SK-N-SH treated with all-trans-retinoic acid at 6 μM for 48 hours (cell line): Measurements from ENCODE around the gene EMC6.

Source experiments
- ARNTL ChIP-seq: fragments of 450-650 bp; formaldehyde crosslinking; IDR thresholded peaks from 2 replicates; pipeline ENCODE4 v1.5.0; 2020; ENCODE audit warnings: low read depth, mild to moderate bottlenecking, moderate library complexity, borderline replicate concordance
- BACH2 ChIP-seq: fragments of 250-450 bp; sonication (Bioruptor Pico); IDR thresholded peaks from 2 replicates; pipeline ENCODE4 v1.9.0; 2021; ENCODE audit warnings: mild to moderate bottlenecking, borderline replicate concordance
- CREB5 ChIP-seq: fragments of 250-450 bp; sonication (Bioruptor Pico); IDR thresholded peaks from 2 replicates; pipeline ENCODE4 v1.5.1; 2020; ENCODE audit warnings: low read depth, mild to moderate bottlenecking, moderate library complexity
- GLIS3 ChIP-seq: fragments of 250-450 bp; sonication (Bioruptor Pico); IDR thresholded peaks from 2 replicates; pipeline ENCODE4 v1.5.0; 2020; ENCODE audit warnings: mild to moderate bottlenecking, moderate library complexity
- ISL1 ChIP-seq: fragments of 250-450 bp; sonication (Bioruptor Pico); IDR thresholded peaks from 2 replicates; pipeline ENCODE4 v2.1.2; 2022; ENCODE audit warnings: mild to moderate bottlenecking, moderate library complexity
- POU6F1 ChIP-seq: fragments of 250-450 bp; sonication (Bioruptor Pico); IDR thresholded peaks from 2 replicates; pipeline ENCODE4 v1.8.0; 2021; ENCODE audit warnings: low read depth, mild to moderate bottlenecking, moderate library complexity, borderline replicate concordance
- PPARA ChIP-seq: fragments of 250-450 bp; sonication (Bioruptor Pico); IDR thresholded peaks from 2 replicates; pipeline ENCODE4 v1.5.0; 2020; ENCODE audit warnings: mild to moderate bottlenecking, borderline replicate concordance
- RARB ChIP-seq: fragments of 250-450 bp; sonication (Bioruptor Pico); IDR thresholded peaks from 2 replicates; pipeline ENCODE4 v1.8.0; 2021; ENCODE audit warnings: mild to moderate bottlenecking, moderate library complexity
- SNAI2 ChIP-seq: fragments of 250-450 bp; sonication (Bioruptor Pico); IDR thresholded peaks from 2 replicates; pipeline ENCODE4 v1.5.0; 2020; ENCODE audit warnings: mild to moderate bottlenecking, moderate library complexity
- TOX ChIP-seq: fragments of 250-450 bp; sonication (Bioruptor Pico); IDR thresholded peaks from 2 replicates; pipeline ENCODE4 v1.8.0; 2021; ENCODE audit warnings: mild to moderate bottlenecking, moderate library complexity, borderline replicate concordance
- TSHZ2 ChIP-seq: fragments of 250-450 bp; sonication (Bioruptor Pico); IDR thresholded peaks from 2 replicates; pipeline ENCODE4 v1.5.0; 2020; ENCODE audit warnings: mild to moderate bottlenecking, moderate library complexity
- ZFP3 ChIP-seq: fragments of 250-450 bp; sonication (Bioruptor Pico); IDR thresholded peaks from 2 replicates; pipeline ENCODE4 v1.5.0; 2020; ENCODE audit warnings: mild to moderate bottlenecking, moderate library complexity
- ZFP30 ChIP-seq: fragments of 450-650 bp; formaldehyde crosslinking; IDR thresholded peaks from 2 replicates; pipeline ENCODE4 v1.5.0; 2022; ENCODE audit warnings: mild to moderate bottlenecking, moderate library complexity
- ZNF8 ChIP-seq: fragments of 450-650 bp; formaldehyde crosslinking; IDR thresholded peaks from 2 replicates; pipeline ENCODE4 v1.5.0; 2020; ENCODE audit warnings: mild to moderate bottlenecking, moderate library complexity

- no peak for TF ChIP-seq POU6F1 (CRISPR knock-in tag)
- TF ChIP-seq TSHZ2, result 0 out of 2 replicates have a peak, but pooled peaks have one; percentile 25
- TF ChIP-seq ARNTL (CRISPR knock-in tag), result no peak
- TF ChIP-seq ZNF8 (CRISPR knock-in tag), result no peak
- TF ChIP-seq CREB5 (CRISPR knock-in tag), result no peak
- TF ChIP-seq PPARA (CRISPR knock-in tag), result no peak
- TF ChIP-seq ZFP3, result 0 out of 2 replicates have a peak, but pooled peaks have one; percentile 36
- no peak for TF ChIP-seq ZFP30 (CRISPR knock-in tag)
- no peak for TF ChIP-seq BACH2
- no peak for TF ChIP-seq SNAI2 (CRISPR knock-in tag)
- TF ChIP-seq ISL1, result no peak
- no peak for TF ChIP-seq GLIS3
- no peak for TF ChIP-seq TOX (CRISPR knock-in tag)
- TF ChIP-seq RARB (CRISPR knock-in tag), result no peak
Measured at GRCh38 chr17:3668279-3669084, at the start of gene EMC6, which contains the start of gene TAX1BP3.
